HG03521 (cell line): ENCODE measurements around the gene CDH4.
"Not testable (repeated sequence)": the region's sequence is repeated elsewhere in the genome, so short reads cannot be mapped to it uniquely, and the experiment has no call there.

Source experiments
- ATAC-seq: cut with Tn5 transposase; IDR thresholded peaks from one replicate; pipeline ENCODE4 v1.9.1; 2021; ENCODE audit warnings: mild to moderate bottlenecking, moderate library complexity; ENCODE audit not compliant: unreplicated experiment

The CDH4 gene

GRCh38 chr20:61845233-61845671 is 593.2 kb downstream of the CDH4 start:
- ATAC-seq = no peak

GRCh38 chr20:61846074-61846473 is 594.0 kb downstream of the CDH4 start:
- no peak for ATAC-seq

GRCh38 chr20:61846741-61847419 is 594.8 kb downstream of the CDH4 start:
- ATAC-seq = no peak

GRCh38 chr20:61847420-61847748 is 595.3 kb downstream of the CDH4 start:
- no peak for ATAC-seq

GRCh38 chr20:61847986-61848385 is 595.9 kb downstream of the CDH4 start:
- no peak for ATAC-seq

- ATAC-seq = no peak
Observed at GRCh38 chr20:61848851-61849250, 596.8 kb downstream of the CDH4 start.

- ATAC-seq = no peak
Observed at GRCh38 chr20:61849376-61849775, 597.3 kb downstream of the CDH4 start.

- no peak for ATAC-seq
Observed at GRCh38 chr20:61849822-61850221, 597.8 kb downstream of the CDH4 start.

- no peak for ATAC-seq
Observed at GRCh38 chr20:61850457-61850856, 598.4 kb downstream of the CDH4 start.

- no peak for ATAC-seq
Observed at GRCh38 chr20:61850926-61851900, 599.2 kb downstream of the CDH4 start.

- ATAC-seq = no peak
Observed at GRCh38 chr20:61852268-61853072, 600.4 kb downstream of the CDH4 start.

GRCh38 chr20:61853073-61854005 is 601.3 kb downstream of the CDH4 start:
- ATAC-seq = no peak

GRCh38 chr20:61854538-61854937 is 602.5 kb downstream of the CDH4 start:
- not testable (repeated sequence) for ATAC-seq

- ATAC-seq = no peak
Observed at GRCh38 chr20:61855286-61855685, 603.2 kb downstream of the CDH4 start.

- no peak for ATAC-seq
Observed at GRCh38 chr20:61856626-61857413, 604.8 kb downstream of the CDH4 start.

GRCh38 chr20:61857414-61857775 is 605.3 kb downstream of the CDH4 start:
- no peak for ATAC-seq

GRCh38 chr20:61857884-61858283 is 605.8 kb downstream of the CDH4 start:
- ATAC-seq = no peak

GRCh38 chr20:61859767-61860166 is 607.7 kb downstream of the CDH4 start:
- no peak for ATAC-seq

GRCh38 chr20:61860260-61860987 is 608.4 kb downstream of the CDH4 start:
- no peak for ATAC-seq
